HTR-8/SVneo (cell line): ENCODE results near the gene FMNL1.
A peak's percentile ranks its signal among the peaks of the same experiment; 100 is the strongest.

Experiments
- DNase-seq: peaks from one replicate; pipeline ENCODE4 v3.0.0; 2011; ENCODE audit warnings: low spot score, mixed read lengths; ENCODE audit not compliant: insufficient read length
- FAIRE-seq: peaks from 2 replicates; lab custom pipeline; 2011; peaks lifted over from hg19 to GRCh38; lab: Jason Lieb, UNC

FMNL1 gene

GRCh38 chr17:45271603-45272002 is 49.9 kb downstream of the FMNL1 start:
- FAIRE-seq: no peak

DNA sequence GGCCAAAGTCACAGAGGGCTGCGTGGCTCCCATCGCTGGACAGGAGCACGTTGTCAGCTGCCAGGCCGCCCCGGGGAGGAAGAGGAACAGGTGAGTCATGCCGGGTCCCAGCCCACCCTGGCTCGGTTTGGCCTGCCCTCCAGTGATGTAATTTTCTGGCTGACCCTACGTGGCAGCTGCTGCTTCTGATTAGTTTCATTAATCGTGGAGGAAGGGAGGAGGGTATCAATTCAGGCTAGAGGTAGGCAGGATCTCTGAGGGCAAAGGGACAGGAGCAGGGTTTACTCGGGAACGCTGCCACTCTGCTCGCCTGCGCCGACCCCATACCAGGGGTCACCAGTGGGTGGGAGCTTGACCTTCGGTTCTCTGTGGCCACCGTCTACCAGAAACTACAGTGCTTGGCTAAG is 51.9 kb downstream of the FMNL1 start:
- DNase-seq (no peak), FAIRE-seq (peak; percentile 74)

More at GRCh38 chr17:45271603-45272002, 49.9 kb downstream of the FMNL1 start:
- DNase-seq: no peak

GRCh38 chr17:45274033-45274432 is 52.3 kb downstream of the FMNL1 start:
- FAIRE-seq: peak; percentile 46

DNA sequence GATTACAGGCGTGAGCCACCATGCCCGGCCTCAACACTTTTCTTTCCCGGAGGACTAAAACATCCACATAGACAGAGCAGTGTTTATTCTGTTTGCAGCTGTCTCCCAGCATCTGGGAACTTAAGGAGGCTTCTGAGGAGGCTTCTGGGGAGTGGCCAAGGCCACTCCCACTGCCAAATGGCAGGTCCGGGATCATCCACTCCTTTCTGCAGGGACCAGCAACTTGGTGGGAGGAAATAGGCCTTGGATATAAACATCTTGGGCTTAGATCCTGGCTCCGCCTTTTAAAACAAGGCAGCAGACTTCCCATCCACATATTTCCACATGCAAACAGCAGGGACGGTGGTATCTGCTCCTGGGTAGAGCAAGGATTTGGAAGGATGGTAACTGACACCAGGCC is 54.3 kb downstream of the FMNL1 start:
- no peak for DNase-seq
- no peak for FAIRE-seq

More at GRCh38 chr17:45274033-45274432, 52.3 kb downstream of the FMNL1 start:
- DNase-seq: no peak

DNA sequence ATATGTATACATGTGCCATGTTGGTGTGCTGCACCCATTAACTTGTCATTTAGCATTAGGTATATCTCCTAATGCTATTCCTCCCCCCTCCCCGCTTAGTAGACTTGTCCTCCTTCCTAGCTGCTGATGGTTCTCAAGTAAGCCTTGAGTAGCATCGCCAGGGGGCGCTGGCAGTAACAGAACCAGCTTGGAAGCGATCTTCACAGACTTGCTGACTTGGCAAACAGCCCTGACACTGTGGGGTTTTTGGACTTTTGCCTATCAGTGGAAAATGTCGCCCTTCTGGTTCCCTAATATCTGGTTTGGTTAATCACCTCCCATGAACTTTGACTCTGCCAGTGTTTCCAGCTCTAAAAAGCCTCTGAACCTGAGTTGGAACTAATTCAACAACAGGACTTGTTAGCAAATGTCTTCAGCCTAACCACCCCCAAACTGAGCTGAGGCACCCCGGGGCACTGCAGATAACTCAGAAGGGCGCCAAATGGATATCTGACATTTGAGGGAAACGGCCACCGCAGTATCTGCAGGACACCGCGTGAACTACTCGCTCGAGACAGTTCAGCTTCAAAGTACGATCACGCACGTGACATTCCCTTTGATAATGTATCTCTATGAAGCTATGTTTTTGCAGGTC is 55.6 kb downstream of the FMNL1 start:
- FAIRE-seq: peak; percentile 99
- DNase-seq: peak; percentile 90

- no peak for FAIRE-seq
- DNase-seq: no peak
Observed at GRCh38 chr17:45277992-45278391, 56.3 kb downstream of the FMNL1 start.

DNA sequence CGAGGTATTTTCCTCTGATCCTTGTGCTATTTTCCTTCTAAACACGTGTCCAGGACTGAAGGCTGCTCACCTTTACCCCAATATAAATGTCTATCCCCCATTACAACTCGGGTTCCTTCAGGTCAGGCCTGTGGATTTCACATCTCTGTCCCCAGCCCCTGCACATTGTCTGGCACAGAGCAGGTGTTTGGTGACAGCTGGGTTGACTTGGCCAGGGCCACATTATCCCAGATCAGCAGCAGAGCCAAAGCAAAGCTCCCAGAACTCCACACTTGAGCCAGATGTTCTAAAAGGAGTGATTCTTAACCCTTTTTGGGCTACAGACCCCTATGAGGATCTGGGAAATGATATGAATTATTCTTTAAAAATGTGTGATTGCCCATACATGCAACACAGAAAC is 58.2 kb downstream of the FMNL1 start:
- FAIRE-seq (peak; percentile 4), DNase-seq (no peak)

GRCh38 chr17:45282683-45283644 is 61.3 kb downstream of the FMNL1 start:
- DNase-seq: no peak
- FAIRE-seq: peak; percentile 44

- FAIRE-seq: no peak
Observed at GRCh38 chr17:45283711-45284110, 62.0 kb downstream of the FMNL1 start.

GRCh38 chr17:45284176-45285140 is 62.8 kb downstream of the FMNL1 start:
- DNase-seq: no peak
- peak; percentile 84 for FAIRE-seq

More at GRCh38 chr17:45283711-45284110, 62.0 kb downstream of the FMNL1 start:
- DNase-seq: no peak

GRCh38 chr17:45286286-45286685 is 64.6 kb downstream of the FMNL1 start:
- FAIRE-seq: no peak
- DNase-seq: no peak

GRCh38 chr17:45287526-45288500 is 66.1 kb downstream of the FMNL1 start:
- no peak for DNase-seq
- no peak for FAIRE-seq

DNA sequence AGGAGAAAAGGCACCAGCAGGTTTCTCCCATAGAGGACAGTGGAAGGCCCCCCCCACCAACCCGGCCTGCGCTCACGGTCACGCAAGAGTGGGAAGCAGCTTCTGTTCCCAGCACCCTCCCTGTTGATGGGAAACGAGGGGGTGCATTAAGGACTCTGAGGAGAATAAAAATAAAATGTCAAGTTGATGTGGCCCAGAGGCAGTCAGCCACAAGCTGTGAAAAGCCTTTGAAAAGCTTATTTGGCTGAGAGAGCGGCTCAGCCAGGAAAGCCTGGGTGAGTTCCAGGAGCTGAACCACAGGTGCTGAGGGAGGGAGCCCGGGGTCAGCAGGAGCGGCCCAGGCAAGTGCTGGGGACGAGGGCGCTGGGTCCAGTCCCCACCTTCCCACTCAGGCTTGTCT is 67.1 kb downstream of the FMNL1 start:
- no peak for DNase-seq
- FAIRE-seq: no peak

DNA sequence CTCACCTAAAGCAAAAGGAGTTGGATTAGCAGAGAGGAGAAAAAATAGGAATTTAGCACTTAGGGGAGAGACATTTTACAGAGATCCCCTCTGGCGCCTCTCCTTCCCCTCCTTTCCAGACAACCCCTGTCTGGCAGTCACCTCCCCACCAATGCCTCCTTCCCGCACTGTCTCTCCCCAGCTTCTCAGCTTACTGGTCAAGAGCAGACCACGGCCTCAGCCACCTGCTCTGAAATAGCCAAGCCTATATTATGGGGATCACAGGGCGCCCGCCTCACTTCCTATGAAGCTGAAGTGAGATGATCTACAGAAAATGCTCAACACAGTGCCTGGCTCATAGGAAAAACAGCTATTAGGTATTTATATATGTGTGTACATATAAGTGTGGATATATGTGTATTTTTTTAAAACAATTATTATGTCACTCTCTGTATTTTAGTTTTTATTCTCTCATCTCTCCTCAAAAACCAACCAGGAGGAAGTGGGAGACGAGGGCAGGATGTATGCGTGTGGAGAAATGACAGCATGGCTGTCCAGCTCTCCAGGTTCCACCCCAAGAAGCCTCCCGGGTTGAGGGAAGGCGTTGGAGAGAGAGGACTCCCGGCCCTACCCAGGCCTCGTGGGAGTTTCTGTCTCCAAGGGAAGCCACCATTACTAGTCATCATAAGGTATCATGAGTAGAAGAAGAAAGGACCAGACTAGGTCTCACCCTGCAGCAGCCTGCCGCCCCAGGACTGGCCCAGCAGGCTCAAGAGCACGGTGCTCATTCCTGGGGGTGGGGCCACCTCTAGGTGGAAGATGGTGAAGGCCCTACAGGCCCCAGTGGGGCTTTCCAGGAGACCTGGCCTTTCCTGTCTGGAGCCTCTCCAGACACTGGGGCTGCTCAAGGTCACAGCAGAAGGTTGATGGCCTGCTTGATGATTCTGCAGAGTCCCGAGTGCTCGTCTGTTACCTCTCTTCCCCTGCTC is 67.9 kb downstream of the FMNL1 start:
- FAIRE-seq: peak; percentile 55

DNA sequence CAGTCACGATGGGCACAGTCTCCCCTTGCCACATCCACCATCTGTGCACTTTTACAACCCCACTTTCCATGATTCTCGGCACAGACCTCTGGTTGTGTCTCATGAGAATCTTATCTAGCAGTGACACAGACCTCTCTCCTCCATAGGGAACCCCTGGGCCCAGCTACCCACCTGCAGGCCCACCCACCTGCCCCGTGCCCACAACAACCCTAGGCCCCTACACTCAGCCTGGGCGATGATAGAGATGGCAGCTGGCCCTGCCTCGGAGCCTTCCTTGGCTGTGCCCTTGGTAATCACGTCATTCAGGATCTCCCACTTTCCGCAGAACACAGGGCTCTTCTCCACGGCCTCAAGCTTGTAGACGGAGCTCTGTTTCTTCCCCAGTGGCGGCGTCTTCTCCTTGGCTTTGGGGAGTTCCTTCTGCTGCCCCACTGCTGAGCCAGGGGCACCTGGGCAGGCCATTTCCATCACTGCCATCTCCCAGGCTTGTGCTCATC is 68.6 kb downstream of the FMNL1 start:
- DNase-seq: no peak
- no peak for FAIRE-seq

More for the DNA sequence above, 67.9 kb downstream of the FMNL1 start:
- no peak for DNase-seq

- no peak for DNase-seq
- no peak for FAIRE-seq
Observed at GRCh38 chr17:45291171-45291805, 69.6 kb downstream of the FMNL1 start.
